Sigmoid colon (tissue), 7 donors: ENCODE results near the gene NADK. TPM values are rescaled to one million over a fixed set of nuclear protein-coding genes. Genes with fewer than 3 reads are reported as not detected.
"Not testable (repeated sequence)": the region's sequence is repeated elsewhere in the genome, so short reads cannot be mapped to it uniquely, and the experiment has no call there.

Source experiments
- DNase-seq: peaks from one replicate; pipeline ENCODE4 v3.0.0-alpha.2; 2019
- H3K27ac ChIP-seq, 4 donors: fragments of 200-600 bp; sonication (generic); one replicate each; pipeline ENCODE4 v1.5.1; 2016 to 2019; ENCODE audit warnings: mild to moderate bottlenecking in 1 of 4
- H3K27me3 ChIP-seq, 3 donors: fragments of 200-600 bp; sonication (generic); one replicate each; pipeline ENCODE4 v1.5.1; 2019; ENCODE audit warnings: mild to moderate bottlenecking in 1 of 3
- H3K36me3 ChIP-seq, 4 donors: fragments of 200-600 bp; sonication (generic); one replicate each; pipeline ENCODE4 v1.5.1; 2016 to 2019
- H3K4me1 ChIP-seq, 4 donors: fragments of 200-600 bp; sonication (generic); one replicate each; pipeline ENCODE4 v1.5.1; 2017 to 2019
- H3K4me3 ChIP-seq, 4 donors: fragments of 200-600 bp; sonication (generic); one replicate each; pipeline ENCODE4 v1.5.1; 2017 to 2019; ENCODE audit warnings: mild to moderate bottlenecking in 2 of 4, moderate library complexity in 1 of 4
- H3K9me3 ChIP-seq, 4 donors: fragments of 200-600 bp in 3 of 4; sonication (generic) in 3 of 4; one replicate each; pipeline versions ENCODE4 v1.5.1 to v1.6.1; 2013 to 2019
- EP300 ChIP-seq, 4 donors: sonication (generic); formaldehyde crosslinking; IDR thresholded peaks; one replicate each; pipeline ENCODE4 v1.6.1; 2017; ENCODE audit warnings: antibody characterized with exemption in 4 of 4
- POLR2A ChIP-seq, 2 donors: fragments of 450-650 bp; IDR thresholded peaks; one replicate each; pipeline ENCODE4 v1.6.1; 2016; ENCODE audit warnings: antibody characterized with exemption in 2 of 2, mild to moderate bottlenecking in 2 of 2, moderate library complexity in 2 of 2
- POLR2AphosphoS5 ChIP-seq, 4 donors: sonication (generic); formaldehyde crosslinking; IDR thresholded peaks; one replicate each; pipeline ENCODE4 v1.6.1; 2017; ENCODE audit warnings: antibody characterized with exemption in 4 of 4
- WGBS, 2 donors: extraction: QIAGEN DNeasy Blood & Tissue Kit; methylation state at CpG; one replicate each; pipeline ENCODE4 v1.1.7; 2013; 5-methylcytosine and 5-hydroxymethylcytosine counted together
- intact Hi-C: fragments of 100-400 bp; cut with DNase I; formaldehyde crosslinking; loops from one replicate; pipeline ENCODE4 v1.15.1; 2023
- polyA plus RNA-seq, 3 donors: library from polyadenylated mRNA; stranded (reverse); fragments of 200-250 nt; gene quantifications; one replicate each; pipeline ENCODE4 v1.2.3, GENCODE V29; 2013
- total RNA-seq, 4 donors: library from RNA; depleted of rRNA; stranded (reverse); fragments of >200 nt; gene quantifications; one replicate each; pipeline ENCODE4 v1.1.0, GENCODE V29; 2016
- TF ChIP-seq, protein P1 (sequence below), 4 experiments: fragments of 450-650 bp in 3 of 4; fragments of 200-600 bp in 1 of 4; IDR thresholded peaks; one replicate each; pipeline ENCODE4 v1.5.1; 2016 to 2019; ENCODE audit warnings: antibody characterized with exemption in 4 of 4, mild to moderate bottlenecking in 3 of 4, moderate library complexity in 2 of 4
- donor health status: healthy with polysubstance abuse.
- donor health status: Bipolar disorder and iron deficiency.
- donor health status: healthy.

Gene NADK
- total and polyA plus RNA-seq, 7 donors, result 34.9 to 121 (median 66.7) TPM

DNA sequence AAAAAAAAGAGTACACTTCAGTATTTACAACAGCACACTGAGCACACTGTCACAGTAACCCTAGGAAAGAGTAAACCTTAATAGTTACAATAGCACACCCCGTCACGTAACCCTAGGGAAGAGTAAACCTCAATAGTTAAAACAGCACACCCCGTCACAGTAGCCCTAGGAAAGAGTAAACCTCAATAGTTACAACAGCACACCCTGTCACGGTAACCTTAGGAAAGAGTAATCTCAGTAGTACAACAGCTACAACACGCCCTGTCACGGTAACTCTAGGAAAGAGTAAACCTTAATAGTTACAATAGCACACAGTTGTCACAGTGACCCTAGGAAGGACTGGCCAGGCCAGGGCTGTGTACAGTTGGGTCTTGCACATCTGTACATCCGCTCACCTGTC lies 57.1 kb downstream of the NADK start:
- TF ChIP-seq, protein P1, sequence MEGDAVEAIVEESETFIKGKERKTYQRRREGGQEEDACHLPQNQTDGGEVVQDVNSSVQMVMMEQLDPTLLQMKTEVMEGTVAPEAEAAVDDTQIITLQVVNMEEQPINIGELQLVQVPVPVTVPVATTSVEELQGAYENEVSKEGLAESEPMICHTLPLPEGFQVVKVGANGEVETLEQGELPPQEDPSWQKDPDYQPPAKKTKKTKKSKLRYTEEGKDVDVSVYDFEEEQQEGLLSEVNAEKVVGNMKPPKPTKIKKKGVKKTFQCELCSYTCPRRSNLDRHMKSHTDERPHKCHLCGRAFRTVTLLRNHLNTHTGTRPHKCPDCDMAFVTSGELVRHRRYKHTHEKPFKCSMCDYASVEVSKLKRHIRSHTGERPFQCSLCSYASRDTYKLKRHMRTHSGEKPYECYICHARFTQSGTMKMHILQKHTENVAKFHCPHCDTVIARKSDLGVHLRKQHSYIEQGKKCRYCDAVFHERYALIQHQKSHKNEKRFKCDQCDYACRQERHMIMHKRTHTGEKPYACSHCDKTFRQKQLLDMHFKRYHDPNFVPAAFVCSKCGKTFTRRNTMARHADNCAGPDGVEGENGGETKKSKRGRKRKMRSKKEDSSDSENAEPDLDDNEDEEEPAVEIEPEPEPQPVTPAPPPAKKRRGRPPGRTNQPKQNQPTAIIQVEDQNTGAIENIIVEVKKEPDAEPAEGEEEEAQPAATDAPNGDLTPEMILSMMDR (IDR thresholded peaks at IDR 0.05), result no peak
- TF ChIP-seq EP300 (IDR thresholded peaks at IDR 0.05), result no peak
- no peak for TF ChIP-seq POLR2A (IDR thresholded peaks at IDR 0.05)
- TF ChIP-seq POLR2AphosphoS5 (IDR thresholded peaks at IDR 0.05), result no peak
- intact Hi-C loops, result no loop called here
- Histone ChIP-seq H3K4me3 (no peak overlapping the region), H3K27me3 (no peaks in the 10 kb centered on the region), H3K27ac (no peak overlapping the region), H3K4me1 (peaks cover 0 to 5% (median 0%) of the 10 kb centered on the region in 4 donors), H3K9me3 (no peaks in the 10 kb centered on the region), H3K36me3 (peaks cover 0 to 41% (median 12%) of the 10 kb centered on the region in 4 donors)
- 16 to 65% methylated on average over 7 of the region's 7 CpGs for WGBS, 2 donors
- DNase-seq, result no peak

DNA sequence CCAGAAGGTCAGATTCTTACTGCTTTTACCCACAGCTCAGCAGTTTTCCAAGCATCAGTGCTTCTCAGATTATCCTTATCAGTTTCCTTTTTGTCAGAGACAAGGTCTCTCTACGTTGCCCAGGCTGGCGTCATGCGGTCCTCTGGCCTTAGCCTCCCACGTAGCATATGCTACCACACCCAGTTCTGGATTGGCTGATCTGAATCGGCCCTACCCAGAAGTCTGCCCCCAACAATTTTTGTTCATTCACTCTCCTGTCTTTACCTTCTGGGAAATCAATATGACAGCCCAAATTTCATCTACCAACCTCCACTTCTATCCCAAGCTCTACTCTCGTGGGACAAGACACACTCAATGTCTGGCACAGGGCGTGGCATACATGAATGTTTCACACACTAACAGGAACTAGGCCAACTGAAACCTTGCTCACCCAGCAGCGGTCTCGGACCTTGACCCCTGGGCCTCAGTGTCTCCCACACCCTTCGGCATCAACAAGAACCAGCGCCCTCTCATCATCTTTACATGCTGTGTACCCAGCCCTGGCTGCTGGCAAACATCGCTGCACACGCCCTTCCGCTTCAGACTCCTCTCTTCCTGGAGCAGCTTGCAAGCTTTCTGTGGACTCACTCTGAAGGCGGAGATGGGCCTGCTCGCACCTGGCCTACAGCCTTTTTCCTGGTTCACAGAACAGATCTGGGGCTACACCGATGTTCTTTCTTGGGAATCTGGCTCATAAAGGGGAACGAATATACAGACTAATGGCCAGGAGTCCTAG lies 63.0 kb downstream of the NADK start:
- H3K4me3 ChIP-seq, H3K27me3 ChIP-seq, H3K27ac ChIP-seq, H3K9me3 ChIP-seq, intact Hi-C loops, H3K4me1 ChIP-seq: not testable (repeated sequence)
- H3K36me3 ChIP-seq, result peaks cover 0 to 39% (median 4%) of the 10 kb centered on the region in 4 donors
- DNase-seq, result peak; percentile 9
- WGBS, 2 donors, result 21 to 74% methylated on average over 15 of the region's 18 CpGs

DNA sequence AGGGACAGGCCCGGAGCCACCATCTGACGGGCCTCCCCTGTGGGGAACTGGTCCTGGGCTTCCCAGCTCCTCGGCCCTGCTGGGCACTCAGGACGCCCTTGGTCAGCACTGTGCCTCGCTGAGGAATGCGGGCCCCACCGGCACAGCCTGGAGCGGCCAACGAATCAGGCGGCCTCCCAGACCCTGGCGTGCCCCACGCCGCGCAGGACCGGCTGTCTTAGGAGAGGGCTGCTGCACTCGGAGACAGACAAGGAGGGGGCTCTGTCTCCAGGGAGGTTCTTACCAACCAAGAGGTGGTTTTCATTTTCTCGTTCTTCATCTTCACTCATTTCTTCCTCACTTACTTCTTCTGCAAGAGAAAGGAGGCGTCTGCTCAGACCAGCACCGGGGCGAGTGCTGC lies 70.4 kb downstream of the NADK start:
- intact Hi-C loops, H3K4me3 ChIP-seq, H3K9me3 ChIP-seq, H3K27me3 ChIP-seq, H3K27ac ChIP-seq, H3K4me1 ChIP-seq, DNase-seq: not testable (repeated sequence)
- H3K36me3 ChIP-seq, result peaks cover 8 to 22% (median 11%) of the 10 kb centered on the region in 4 donors
- WGBS, 2 donors, result 96 to 98% methylated on average over 16 to 17 of the region's 20 CpGs

DNA sequence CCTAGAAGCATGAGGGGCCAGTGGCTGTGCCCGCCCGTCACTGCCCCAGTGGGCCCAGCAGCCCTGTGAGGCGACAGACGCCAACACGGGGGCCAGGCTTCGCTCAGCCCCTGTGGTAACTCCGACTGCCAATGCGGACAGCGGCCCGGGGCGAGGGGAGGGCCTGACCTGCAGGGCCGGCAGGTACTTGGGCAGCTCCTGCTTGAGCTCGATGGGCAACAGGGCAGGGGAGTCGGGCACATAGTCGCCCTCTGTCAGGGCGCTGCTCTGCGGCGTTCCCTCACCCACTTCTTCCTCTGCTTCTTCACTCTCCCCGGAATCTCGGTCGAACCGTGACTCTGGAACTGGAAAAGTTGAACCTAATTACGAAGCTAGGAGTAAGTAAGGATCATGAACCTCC lies 71.0 kb downstream of the NADK start:
- intact Hi-C loops, H3K27me3 ChIP-seq, H3K27ac ChIP-seq, H3K4me3 ChIP-seq, H3K4me1 ChIP-seq, H3K9me3 ChIP-seq: not testable (repeated sequence)
- peak; percentile 44 for DNase-seq
- H3K36me3 ChIP-seq, result peaks cover 8 to 22% (median 11%) of the 10 kb centered on the region in 4 donors
- WGBS, 2 donors, result 97 to 98% methylated on average over 16 to 17 of the region's 23 CpGs

DNA sequence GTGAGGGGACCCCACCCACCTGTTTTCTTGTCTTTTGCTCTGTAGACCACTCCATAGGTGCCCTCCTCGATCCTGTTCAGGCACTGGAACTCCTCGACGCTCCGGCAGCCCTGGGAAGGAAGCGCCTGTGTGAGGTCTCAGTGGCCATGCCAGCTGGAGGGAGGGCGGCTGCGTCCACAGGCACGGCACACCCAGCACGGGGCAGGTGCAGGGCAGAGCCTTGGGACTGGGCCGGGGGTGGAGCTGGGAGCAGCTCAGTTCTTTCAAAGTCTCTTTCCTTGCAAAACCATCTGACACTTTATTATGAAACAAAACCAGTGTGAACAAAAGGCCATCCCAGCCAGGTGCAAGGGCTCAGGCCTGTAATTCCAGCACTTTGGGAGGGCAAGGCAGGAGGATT lies 72.6 kb downstream of the NADK start:
- intact Hi-C loops, H3K27ac ChIP-seq, H3K4me1 ChIP-seq, H3K4me3 ChIP-seq, H3K27me3 ChIP-seq, DNase-seq, H3K9me3 ChIP-seq: not testable (repeated sequence)
- 74 to 93% methylated on average over 5 to 6 of the region's 10 CpGs for WGBS, 2 donors
- H3K36me3 ChIP-seq, result peaks cover 8 to 22% (median 11%) of the 10 kb centered on the region in 4 donors

DNA sequence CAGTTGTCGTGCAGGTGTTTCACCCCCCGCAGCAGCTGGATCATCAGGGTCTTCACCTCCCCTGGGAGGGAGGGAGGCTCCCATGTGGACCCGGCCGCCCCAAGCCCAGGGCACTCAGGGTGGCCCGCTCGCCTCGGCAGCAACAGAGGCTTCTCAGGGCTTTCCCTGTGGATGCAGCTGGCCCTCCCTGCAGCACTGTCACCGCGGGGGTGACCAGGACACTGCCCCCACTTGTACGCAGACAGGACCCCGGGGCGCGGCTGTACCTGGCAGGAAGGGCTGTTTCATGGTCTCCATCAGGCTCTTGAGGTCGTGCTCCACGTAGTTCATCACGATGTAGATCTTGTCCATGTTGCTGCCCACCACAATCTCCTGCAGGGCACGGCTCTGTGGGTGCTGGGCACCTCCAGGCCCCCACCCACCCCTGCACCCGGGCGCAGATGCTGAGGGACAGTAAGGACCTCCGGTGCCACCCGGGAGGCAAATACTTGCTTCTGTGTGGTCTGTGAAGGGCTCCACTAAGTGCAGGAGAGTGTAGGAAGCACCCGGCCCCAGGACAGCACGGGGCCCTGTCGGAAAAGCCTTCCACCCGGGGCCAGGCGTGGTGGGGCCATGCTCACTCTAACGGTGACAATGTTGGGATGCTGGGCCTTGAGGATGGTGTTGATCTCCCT lies 73.8 kb downstream of the NADK start:
- H3K4me1 ChIP-seq, H3K9me3 ChIP-seq, H3K27ac ChIP-seq, H3K27me3 ChIP-seq, intact Hi-C loops, H3K4me3 ChIP-seq: not testable (repeated sequence)
- H3K36me3 ChIP-seq, result peaks cover 8 to 22% (median 11%) of the 10 kb centered on the region in 4 donors
- peak; percentile 35 for DNase-seq
- 96% methylated on average over 27 of the region's 27 CpGs for WGBS, 2 donors

DNA sequence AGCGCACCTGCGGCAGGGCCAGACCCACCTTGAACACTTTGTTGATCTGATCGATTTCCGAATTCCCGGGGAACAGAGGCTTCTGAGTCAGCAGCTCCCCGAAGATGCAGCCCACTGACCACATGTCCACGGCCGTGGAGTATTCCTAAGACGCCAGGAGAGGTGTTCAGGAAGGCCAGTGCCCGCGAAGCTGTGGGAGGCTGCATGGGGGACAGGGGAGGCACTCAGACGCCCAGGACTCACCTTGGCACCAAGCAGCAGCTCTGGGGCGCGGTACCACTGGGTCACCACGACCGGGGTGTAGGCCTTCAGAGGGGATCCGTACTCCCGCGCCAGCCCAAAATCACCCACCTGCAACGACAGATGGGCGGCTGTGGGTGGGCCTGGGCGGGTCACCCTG lies 74.5 kb downstream of the NADK start:
- 96% methylated on average over 22 of the region's 22 CpGs for WGBS, 2 donors
- TF ChIP-seq, protein P1 (IDR thresholded peaks at IDR 0.05), result no peak
- no peak for TF ChIP-seq POLR2A (IDR thresholded peaks at IDR 0.05)
- no peak for TF ChIP-seq POLR2AphosphoS5 (IDR thresholded peaks at IDR 0.05)
- TF ChIP-seq EP300 (IDR thresholded peaks at IDR 0.05), result no peak
- Histone ChIP-seq H3K27me3 (no peaks in the 10 kb centered on the region), H3K9me3 (no peaks in the 10 kb centered on the region), H3K36me3 (peaks cover 8 to 22% (median 11%) of the 10 kb centered on the region in 4 donors), H3K4me1 (no peaks in the 10 kb centered on the region), H3K4me3 (no peak overlapping the region), H3K27ac (no peak overlapping the region)
- intact Hi-C loops, result no loop called here
- peak; percentile 54 for DNase-seq

DNA sequence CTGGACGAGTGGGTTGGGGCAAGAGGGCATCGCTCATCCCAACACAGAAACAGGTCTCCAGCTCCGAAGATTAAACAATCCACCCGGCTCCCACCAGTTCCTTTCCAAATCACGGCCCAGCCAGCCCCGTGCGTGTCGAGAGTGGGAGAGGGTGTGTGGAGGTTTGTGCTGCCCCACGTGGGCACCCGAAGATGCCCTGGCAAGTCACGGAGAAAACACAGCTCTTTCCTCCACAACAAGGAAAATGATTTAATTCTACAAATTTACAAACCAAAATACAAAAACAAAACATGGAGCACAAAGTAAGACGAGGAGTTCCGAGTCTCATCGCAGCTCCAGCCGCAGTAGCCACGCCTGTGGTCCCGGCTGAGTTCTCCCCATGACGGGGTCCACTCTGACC lies 75.8 kb downstream of the NADK start:
- H3K27me3 ChIP-seq, H3K9me3 ChIP-seq, H3K27ac ChIP-seq, H3K4me3 ChIP-seq, H3K4me1 ChIP-seq, DNase-seq, intact Hi-C loops: not testable (repeated sequence)
- peaks cover 8 to 22% (median 11%) of the 10 kb centered on the region in 4 donors for H3K36me3 ChIP-seq
- WGBS, 2 donors, result 85 to 90% methylated on average over 6 to 7 of the region's 18 CpGs
